Nucleus accumbens (tissue), 56 donors: ENCODE results near the gene APOD.

Experiments used
- DNase-seq, 56 donors: peaks; one replicate each; lab custom pipeline; 2025; lab: John Stamatoyannopoulos, UW

APOD gene

DNA sequence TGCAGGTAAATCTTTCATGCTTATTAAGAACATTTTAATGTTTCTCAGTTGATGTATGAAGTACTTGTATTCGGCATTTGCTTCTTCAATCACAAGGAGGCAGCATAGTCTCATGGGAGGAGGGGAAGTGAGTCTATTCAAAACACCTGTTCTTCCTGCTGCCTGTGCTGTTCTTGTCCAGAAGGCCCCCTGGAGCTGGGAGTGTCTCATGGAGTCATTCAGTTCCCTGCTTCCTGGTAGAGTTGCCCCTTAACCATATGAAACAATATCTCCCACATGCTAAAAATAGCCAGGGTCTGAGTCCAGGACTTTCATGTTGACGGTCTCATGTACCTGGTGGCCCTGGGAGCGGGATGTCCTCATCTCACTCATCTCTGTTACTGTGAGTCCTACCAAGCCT, 25.1 kb downstream of the APOD start:
- peak in 1 of 56 donors; percentile 21 for DNase-seq

DNA sequence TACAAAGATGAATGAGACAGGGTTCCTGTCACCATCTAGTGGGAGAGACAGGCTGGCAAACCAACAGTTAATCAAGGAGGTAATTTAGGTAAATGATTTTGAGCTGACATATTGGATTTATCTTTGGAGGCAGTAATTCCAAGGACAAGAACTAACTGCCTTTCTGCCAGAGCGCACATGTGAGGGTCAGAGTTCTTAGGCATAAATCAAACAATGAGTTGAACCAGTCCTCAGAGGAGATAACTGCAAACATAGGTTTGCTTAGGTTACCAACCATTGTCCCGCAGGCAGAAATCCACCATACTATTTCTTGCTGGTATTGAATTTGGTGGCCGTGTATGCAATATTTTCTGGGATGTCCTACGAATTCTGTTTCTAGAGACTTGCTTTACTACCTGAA, 26.4 kb downstream of the APOD start:
- no peak for DNase-seq

DNA sequence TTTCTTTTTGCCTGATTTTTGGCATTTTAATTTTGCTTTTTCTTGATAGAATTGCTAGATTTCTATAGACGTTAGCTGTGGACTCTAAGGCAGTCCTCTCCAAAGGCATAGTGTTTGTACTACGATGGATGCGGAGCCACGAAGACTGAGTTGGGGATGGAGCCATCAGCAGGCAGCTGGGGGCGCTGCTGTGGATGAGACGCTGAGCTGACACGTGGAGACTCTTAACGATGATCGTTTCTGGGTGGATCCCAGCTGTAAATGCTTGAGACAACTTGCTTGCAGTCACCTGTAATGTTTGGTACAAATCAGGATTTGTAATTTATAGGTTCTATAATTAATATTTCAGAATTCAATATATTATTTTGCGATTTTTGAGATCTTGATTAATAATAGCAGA, 27.4 kb downstream of the APOD start:
- peak in 21 of 56 donors; percentile 10 to 58 (median 29) for DNase-seq

DNA sequence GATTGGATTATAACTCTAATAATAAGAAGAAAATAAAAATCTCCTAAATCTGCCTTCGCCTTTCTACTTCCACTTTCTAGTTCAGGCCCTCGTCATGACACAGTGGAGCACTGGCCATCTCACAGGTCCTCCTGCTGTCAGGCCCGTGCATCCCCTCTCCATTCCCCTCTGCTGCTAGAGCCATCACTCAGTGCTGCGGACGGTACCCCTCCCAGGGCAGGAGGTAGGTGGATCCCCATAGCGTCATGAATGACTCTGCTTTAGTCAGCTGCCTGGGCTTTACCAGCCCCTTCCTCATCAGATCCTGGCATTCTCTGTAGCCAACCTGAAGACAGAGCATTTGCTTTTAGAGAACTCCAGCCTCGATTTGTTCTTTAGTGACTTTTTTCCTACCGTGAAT, 28.6 kb downstream of the APOD start:
- no peak for DNase-seq

DNA sequence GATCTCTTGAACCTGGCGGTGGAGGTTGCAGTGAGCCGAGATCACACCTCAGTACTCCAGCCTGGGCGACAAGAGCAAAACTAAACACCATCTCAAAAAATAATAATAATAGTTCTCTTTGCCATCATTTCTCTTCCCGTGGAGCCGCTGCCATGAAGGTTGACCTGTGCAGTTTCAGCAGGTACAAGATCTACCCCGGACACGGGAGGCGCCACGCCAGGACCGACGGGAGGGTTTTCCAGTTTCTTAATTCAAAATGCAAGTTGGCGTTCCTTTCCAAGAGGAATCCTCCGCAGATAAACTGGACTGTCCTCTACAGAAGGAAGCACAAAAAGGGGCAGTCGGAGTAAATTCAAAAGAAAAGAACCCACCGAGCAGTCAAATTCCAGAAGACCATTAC, 29.3 kb downstream of the APOD start:
- DNase-seq: no peak

DNA sequence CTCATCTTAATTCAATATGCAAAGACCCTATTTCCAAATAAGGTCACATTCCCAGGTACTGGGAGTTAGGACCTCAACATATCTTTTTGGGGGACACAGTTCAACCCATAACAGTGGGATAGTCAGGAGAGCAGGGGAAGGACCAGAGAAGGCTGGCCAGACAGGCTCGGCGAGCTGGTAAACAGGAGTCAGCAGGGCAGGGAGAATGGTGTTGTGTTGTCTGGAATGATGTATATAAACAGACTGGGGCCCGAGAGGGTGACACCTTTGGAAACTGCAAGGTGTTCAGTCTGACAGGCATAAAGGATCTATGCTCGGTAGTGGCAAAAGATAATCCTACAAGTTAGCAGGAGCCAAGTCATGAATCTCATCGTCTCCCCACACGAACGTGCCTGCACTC, 30.5 kb downstream of the APOD start:
- no peak for DNase-seq

DNA sequence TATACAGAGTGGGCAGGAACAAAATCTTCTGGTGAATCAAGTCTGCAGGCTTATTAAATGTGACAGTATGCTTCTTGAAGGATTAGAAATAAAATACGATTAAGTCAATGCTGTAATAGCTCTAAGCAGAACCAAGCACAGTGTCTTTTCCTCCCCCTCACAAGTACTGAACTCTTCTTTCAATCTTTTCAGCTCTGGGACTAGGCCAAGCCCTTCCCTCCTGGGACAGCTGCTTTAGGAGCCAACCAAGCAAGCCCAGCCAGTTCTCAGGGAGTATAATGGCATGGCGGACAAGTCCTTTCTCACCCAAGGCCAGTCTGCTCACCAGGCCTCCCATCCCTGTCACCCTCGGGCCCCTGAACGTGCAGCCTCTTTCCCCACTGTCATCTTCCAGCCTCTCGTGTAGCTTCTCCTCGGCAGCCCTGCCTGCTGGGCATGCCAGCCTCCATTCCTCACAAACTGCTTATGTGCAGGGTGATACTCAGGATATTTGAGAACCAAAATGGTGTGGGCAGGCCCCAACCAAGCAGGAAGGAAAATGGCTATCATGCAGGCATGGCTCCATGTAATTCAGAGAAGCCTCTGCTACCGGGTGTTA, 32.3 kb downstream of the APOD start:
- peak in 11 of 56 donors; percentile 13 to 67 (median 24) for DNase-seq

DNA sequence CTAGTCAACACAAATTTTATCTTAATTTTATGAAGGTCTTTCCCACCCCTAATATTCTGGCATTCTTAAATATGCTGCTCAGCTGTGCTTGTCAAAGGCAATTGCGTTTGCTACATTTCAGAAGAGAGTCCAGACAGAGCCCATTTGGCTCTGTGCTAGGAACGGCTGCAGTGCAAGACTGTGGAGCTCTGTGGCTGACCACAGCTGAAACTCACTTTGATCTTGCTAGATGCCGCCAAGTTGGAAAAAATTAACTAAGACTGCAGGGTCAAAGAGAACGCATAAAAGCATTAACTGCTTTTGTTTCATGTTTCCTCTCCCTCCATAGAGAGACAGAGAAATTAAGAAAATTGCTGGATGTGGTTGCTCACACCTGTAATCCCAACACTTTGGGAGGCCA, 33.0 kb downstream of the APOD start:
- DNase-seq: no peak

DNA sequence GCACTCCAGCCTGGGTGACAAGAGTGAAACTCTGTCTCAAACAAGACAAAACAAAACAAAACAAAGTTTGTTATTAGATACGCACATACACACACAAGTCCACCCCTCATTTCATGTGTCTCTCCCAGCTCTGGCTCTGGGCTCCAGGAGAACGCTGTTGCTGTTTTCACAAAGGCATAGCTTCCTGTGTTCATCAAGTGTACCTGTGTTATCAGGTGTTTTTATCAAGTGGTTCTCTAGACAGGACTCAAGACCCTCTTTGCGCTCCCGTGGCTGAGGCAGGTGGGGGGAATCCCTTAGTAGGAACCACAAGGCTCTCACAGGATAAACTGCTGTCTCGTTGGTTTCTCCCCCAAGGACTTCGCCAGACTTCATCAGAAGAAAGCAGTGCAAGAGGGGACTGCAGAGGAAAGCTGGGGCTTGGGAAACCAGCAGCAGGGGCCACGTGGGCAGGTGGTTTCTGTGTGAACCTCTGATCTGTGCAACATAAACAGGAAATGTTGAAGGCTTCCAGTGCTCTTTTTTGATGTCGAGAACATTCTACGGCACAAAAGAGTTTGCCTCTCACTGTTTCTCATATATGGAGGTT, 33.7 kb downstream of the APOD start:
- DNase-seq: no peak

DNA sequence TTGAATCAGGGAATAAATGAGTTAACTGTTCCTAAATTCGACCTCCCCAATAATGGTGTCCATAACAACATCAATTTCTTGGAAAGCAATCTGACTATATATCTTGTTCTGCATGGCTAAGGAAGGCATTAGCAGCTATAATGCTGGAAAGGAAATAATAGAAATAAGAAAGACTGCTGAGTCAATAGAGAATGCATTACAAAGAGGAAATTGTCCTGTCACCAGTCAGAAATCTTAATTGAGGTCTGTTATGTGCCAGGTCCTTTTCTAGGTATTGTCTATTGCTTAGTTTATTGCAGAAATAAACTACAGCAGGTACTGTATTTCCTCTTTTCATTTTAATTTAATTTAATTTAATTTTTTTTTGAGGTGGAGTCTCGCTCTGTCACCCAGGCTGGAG, 34.8 kb downstream of the APOD start:
- no peak for DNase-seq

DNA sequence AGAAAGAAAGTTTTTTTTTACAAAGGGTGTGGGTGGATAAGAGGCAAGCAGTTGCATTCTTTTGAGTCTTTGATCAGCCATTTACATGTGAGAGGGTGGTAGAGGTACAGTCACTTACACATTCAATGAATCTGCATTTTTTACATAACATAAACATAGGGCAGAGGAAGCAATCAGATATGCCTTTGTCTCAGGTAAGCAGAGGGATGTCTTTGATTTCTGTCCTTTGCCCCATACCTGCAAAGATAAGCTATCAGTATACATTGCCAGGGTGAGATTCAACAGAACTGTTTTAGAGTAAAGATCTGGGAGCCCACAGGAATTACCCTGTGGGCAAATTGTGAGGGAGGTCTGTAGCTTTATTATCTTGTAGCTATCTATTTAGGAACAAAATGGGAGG, 35.2 kb downstream of the APOD start:
- DNase-seq: no peak

DNA sequence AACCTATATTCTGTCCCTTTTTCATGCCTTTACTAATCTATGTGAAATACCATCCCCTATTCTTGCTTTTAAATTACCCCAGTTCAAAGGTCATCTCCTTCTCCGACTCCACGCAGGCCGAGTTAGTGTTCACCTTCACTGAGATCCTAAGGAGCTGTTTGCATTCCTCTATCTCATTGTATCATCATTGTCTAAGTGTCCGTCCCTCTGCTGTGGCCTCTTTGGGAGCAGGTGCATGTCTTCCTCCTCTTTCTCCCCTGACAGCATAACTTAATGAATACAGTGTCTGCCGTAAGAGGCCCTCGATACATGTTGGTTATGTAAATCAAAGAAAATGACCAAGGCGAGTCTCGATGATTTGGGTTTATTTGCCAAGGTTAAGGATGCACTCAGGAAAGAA, 35.7 kb downstream of the APOD start:
- DNase-seq: no peak

DNA sequence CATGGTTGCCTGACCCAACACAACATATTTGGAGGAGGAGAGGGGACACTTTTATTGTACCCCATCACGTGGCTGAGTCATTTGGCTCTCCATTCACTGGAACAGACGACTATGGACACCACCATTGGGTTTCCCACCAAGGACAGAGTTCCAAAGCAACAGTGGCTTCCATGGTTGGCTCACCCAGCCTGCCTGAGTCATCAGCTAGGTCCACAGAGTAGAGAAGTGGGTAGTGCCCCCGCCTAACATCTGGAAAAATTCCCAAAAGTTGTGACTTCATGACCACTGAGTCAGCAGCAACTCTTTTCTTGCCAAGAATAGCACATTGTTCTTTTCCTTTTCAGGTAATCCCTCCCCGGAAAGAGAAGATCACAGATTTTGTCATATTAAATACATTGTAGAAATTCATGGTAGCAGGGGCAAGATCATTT, 37.6 kb downstream of the APOD start:
- peak in 6 of 56 donors; percentile 6 to 67 (median 44) for DNase-seq

DNA sequence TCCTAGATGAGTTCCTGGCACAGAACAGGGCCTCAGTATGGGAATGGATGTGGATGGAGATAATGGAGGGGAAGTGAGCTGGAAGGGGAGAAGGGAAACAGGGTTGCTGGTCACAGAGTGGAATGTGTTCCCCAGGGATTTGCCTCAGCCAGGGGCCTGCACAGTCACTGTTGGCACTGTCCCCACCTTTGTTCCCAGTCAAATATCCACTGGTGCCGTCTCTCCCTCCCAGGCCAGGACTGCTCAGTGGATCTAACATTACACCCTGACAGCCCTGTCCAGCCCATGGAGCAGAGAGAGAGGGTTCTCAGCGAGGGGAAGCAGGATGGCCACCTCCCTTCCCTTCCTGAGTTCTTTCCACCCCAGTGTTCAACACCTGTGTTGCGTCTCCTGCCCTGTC, 39.1 kb downstream of the APOD start:
- DNase-seq: peak in 1 of 56 donors; percentile 22

DNA sequence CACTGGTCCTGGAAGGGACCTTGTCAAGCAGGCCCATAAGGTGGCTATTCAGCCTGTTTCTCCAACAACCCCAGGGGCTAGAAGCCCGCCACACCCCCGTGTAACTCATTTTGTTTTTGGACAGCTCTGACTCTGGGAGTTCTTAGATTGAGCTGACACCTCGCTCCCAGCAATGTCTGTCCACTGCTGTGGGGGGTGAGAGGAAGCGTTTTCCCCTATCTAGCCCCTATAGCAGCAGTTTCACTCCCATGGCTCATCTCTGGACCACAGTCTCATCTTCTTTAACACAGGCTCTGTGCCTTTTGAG, 39.6 kb downstream of the APOD start:
- no peak for DNase-seq

DNA sequence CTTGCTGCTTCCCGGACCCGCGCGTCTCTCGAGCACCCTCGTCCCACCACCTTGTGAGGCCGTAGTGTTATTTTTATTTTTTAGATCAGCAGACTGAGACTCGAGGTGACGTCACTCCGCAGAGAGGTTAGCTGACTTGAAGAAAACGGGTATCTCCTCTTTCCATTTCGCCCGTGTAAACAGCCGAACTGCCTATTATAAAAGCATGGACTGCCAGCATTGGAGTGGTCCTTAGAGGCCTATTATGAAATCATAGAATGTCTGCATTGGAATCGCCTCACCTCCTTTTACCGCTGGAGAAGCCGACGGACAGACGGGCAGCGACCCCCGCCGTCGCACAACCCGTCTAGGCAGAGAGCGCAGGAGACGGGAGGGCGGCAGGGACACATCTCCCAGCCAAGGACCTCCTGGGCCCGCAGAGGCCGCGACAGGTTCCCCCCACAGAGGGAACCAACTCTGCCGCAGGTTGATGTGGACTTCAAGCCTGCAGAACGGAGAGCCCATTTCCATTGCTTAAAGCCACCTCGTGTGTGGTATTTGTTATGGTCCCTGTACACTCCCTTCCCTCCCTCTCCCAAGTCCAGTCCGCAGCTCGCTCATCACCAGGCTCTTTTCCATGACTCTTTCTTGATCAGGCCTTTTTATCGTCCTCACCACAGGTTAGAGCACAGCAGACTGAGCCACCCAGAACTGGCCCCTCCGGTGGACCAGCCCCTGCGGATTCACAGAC, 40.1 kb downstream of the APOD start:
- DNase-seq: peak in 2 of 56 donors; percentile 53 to 67

DNA sequence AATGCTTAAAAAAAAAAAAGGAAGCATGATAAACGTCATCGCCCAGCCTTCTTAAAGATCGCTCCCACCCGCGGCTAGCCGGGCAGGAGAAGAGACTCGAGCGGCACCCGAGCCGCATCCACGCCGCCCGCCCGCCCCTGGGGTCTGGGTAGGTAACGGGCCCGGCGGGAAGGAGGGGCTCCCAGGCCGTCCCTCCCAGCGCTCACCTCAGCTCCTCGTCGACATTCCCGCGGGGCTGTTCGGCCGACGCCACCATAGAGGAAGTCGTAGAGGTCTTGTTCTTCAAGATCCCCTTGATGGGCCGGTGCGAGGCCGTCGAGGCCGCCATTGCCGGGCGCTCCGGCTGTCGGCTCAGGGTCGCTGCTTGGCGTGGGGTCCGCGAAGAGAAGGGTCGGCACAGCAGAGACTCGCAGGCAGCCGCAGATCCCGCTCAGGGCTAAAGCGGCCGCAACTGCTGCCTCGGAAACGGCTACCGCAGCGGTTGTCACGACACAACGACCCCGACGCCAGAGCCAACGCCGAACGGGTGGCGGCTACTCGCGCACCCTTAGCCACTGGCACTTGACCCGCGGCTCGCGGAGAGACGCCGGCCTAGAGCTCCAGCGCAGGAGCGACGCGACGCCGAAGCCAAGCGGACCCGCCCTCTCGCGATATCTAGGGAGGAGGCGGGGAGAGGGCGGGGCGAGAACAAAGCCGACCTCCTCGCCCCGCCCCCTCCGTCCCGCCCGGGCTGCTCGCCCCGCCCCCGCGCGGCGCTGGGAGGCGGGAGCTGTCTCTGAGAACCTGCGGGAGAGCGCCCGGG, 40.8 kb downstream of the APOD start, which contains the start of gene PPP1R2:
TSS of gene PPP1R2 (minus strand) at position 628 of the 802 bp plus-strand sequence. CDS start at position 328, 300 bp downstream.
- peak in 55 of 56 donors; percentile 30 to 95 (median 84) for DNase-seq

DNA sequence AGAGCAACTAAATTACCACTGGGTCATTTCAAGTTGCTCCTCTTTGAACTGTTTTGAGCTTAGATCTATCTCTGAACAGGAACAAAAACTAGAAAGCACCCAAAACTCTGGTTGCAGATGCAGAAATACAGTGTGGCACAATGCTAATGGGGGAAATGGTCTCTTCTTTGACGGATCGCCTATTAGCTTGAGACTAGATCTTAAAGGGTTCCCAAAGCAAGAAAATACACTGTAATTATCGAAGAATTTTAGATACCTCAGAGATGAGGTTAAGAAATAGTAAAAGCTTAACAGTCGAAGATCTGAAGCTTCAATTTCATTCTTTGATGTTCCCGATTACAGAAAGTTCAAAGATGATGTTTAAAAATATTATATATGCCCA, 41.4 kb downstream of the APOD start:
- DNase-seq: no peak

DNA sequence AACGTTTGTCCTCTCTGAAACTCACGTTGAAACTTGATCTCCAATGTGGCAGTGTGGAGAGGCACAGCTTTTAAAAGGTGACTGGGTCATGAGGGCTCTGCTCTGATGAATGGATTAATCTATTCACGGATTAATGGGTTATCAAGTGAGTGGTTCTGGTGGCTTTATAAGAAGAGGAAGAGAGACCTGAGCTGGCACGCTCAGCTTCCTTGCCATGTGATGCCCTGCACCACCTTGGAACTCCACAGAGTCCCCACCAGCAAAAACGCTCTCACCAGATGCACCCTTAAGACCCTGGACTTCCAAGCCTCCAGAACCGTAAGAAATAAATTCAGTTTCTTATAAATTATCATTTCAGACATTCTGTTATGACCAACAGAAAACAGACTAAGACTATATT, 43.2 kb downstream of the APOD start:
- no peak for DNase-seq

DNA sequence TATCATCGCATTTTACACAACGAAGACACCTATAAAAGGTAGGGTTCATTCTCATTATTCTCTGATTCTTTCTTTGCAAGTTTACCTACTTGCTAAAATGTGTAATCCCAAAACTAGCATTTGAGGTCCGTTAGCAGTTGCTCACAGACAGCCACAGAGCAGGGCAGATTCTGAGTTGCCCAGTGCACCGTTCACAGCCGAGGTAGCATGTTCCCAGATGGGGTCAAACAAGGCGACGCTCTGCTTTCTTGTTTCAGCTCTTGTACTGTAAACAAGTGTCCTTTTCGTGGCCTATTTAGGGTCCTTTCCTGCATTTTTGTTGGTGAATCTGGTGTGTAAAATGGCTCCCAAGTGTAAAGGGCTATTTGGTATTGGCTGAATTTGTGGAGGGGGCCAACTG, 43.7 kb downstream of the APOD start:
- no peak for DNase-seq

DNA sequence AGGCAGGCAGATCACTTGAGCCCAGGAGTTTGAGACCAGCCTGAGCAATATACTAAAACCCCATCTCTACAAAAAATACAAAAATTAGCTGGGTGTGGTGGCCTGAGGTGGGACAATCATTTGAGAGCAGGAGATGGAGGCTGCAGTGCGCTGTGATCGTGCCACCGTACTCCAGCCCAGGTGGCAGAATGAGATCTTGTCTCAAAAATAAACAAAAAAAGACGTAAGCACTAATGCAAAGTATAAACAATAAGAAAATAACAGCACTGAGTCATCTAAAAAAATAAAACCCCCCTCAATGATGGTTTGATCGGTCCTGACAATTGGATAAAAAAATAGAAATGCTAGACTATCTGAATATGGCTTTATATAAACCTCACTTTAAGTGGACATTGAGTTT, 44.3 kb downstream of the APOD start:
- DNase-seq: no peak
